T-cell (primary cell): Measurements from ENCODE around the gene TRIM23. TPM values are rescaled to one million over a fixed set of nuclear protein-coding genes. Genes with fewer than 3 reads are reported as not detected.

Experiments
- ATAC-seq, 4 experiments: fragments of 200-7000 bp in 3 of 4; fragments of 150-1000 bp in 1 of 4; cut with Tn5 transposase; replicated peaks in 1 of 4; 1 replicate in 3 of 4; 2 replicates in 1 of 4; pipeline ENCODE4 v1.10.0; 2021; ENCODE audit warnings: moderate library complexity in 3 of 4, mild to moderate bottlenecking in 2 of 4, moderate number of reproducible peaks in 1 of 4
- CTCF ChIA-PET, 2 donors: fragments of 300-600 bp; sonication (Branson Sonifier 250); formaldehyde crosslinking; loops; one replicate each; lab custom pipeline; 2022; ENCODE audit warnings: antibody characterized with exemption in 2 of 2; lab: Charles Lee
- POLR2A ChIA-PET, 2 donors: fragments of 300-600 bp; sonication (Branson Sonifier 250); formaldehyde crosslinking; loops; one replicate each; lab custom pipeline; 2022; ENCODE audit warnings: antibody characterized with exemption in 2 of 2; lab: Charles Lee
- DNase-seq, 35 experiments: peaks; one replicate each; pipeline versions ENCODE4 v3.0.0 to v3.0.0-alpha.2; 2013 to 2023
- H3K27ac ChIP-seq: one replicate; pipeline ENCODE4 v1.5.1; 2013; ENCODE audit warnings: low read length
- H3K27me3 ChIP-seq, 2 experiments: replicated peaks in 1 of 2; 1 replicate in 1 of 2; 2 replicates in 1 of 2; pipeline versions ENCODE4 v1.6.1 to v1.7.0; 2013; ENCODE audit warnings: low read length in 1 of 2, mixed read lengths in 1 of 2; ENCODE audit not compliant: control insufficient read depth in 2 of 2, insufficient read depth in 2 of 2; ENCODE audit errors: extremely low read depth in 1 of 2
- H3K36me3 ChIP-seq, 2 donors: 1 replicate in 1 of 2; 2 replicates in 1 of 2; pipeline versions ENCODE4 v1.6.1 to v1.7.0; 2013; ENCODE audit warnings: low read length in 1 of 2; ENCODE audit not compliant: control insufficient read depth in 2 of 2, insufficient read depth in 1 of 2; ENCODE audit errors: extremely low read depth in 1 of 2
- H3K4me1 ChIP-seq, 2 experiments: 1 replicate in 1 of 2; 2 replicates in 1 of 2; pipeline versions ENCODE4 v1.6.1 to v1.7.0; 2013; ENCODE audit warnings: low read length in 2 of 2, mixed read lengths in 1 of 2; ENCODE audit not compliant: insufficient read depth in 2 of 2, control insufficient read depth in 1 of 2; ENCODE audit errors: extremely low read depth in 1 of 2
- H3K4me3 ChIP-seq, 2 donors: 1 replicate in 1 of 2; 2 replicates in 1 of 2; pipeline versions ENCODE4 v1.5.1 to v1.7.0; 2013; ENCODE audit warnings: mild to moderate bottlenecking in 2 of 2, low read length in 1 of 2, moderate library complexity in 1 of 2; ENCODE audit not compliant: control insufficient read depth in 1 of 2; ENCODE audit errors: extremely low read depth in 1 of 2
- H3K9me3 ChIP-seq: 2 replicates; pipeline ENCODE4 v1.7.0; 2013
- H3K27ac Mint-ChIP-seq, 2 donors: one replicate each; pipeline ENCODE4 v1.8.0; 2020 to 2021; ENCODE audit warnings: mild to moderate bottlenecking in 2 of 2, mixed read lengths in 2 of 2
- H3K27me3 Mint-ChIP-seq, 2 donors: one replicate each; pipeline ENCODE4 v1.8.0; 2021 to 2022; ENCODE audit warnings: mixed read lengths in 2 of 2
- H3K36me3 Mint-ChIP-seq: one replicate; pipeline ENCODE4 v1.8.0; 2021; ENCODE audit warnings: mixed read lengths
- H3K4me1 Mint-ChIP-seq, 3 donors: one replicate each; pipeline ENCODE4 v1.8.0; 2020 to 2022; ENCODE audit warnings: mixed read lengths in 3 of 3, mild to moderate bottlenecking in 1 of 3
- H3K4me3 Mint-ChIP-seq, 3 donors: one replicate each; pipeline ENCODE4 v1.8.0; 2020 to 2022; ENCODE audit warnings: mild to moderate bottlenecking in 3 of 3, mixed read lengths in 3 of 3, moderate library complexity in 3 of 3
- H3K9me3 Mint-ChIP-seq, 3 donors: one replicate each; pipeline ENCODE4 v1.8.0; 2020 to 2022; ENCODE audit warnings: mixed read lengths in 3 of 3
- WGBS: methylation state at CpG from one replicate; pipeline ENCODE4 v1.1.5; 2013; ENCODE audit warnings: missing lambda C conversion rate; ENCODE audit not compliant: insufficient coverage; 5-methylcytosine and 5-hydroxymethylcytosine counted together
- total RNA-seq, 35 experiments: library from RNA in 6 of 35; stranded (reverse) in 6 of 35; fragments of 120-200 nt in 1 of 35; gene quantifications; one replicate each; pipeline versions ENCODE4 v1.2.1 to v1.2.4 and lab custom pipeline; 2013 to 2026

TRIM23 gene
- total RNA-seq, 5 donors from 2014 or later (not counting 1 experiment from before 2014, with no cell fraction given) = 17.5 to 23.2 (median 20.7) TPM

DNA sequence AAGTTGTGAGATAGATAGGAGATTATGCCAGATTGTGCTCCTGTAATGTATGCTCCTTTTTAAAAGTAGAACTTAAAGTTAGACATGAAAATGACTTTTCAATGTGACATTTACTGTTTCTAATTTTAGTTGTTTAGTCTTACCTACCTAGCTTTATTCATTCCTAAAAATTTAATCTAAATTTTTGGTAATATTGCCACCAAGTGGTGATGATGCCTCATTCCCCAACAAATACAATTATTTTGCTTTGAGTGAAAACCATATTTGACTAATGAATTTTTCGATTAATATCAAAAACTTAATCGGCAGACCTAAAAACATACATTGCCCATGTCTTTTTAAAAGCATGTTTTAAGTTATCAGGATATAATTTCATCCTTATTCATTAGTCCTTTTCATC is 35.4 kb downstream of the TRIM23 start:
- no peak overlapping the region for H3K4me3 ChIP-seq
- H3K27me3 ChIP-seq = no peaks in the 10 kb centered on the region
- ChIA-PET CTCF (interaction anchor here in 1 of 2 donors (0.5 to 0.6 kb wide), 2 partner anchors 1272 to 1295 kb away, joined by 3 read pairs; no protein-coding TSS in a partner anchor), POLR2A (interaction anchor here in 1 of 2 donors (0.6 kb wide), 1 partner anchor 36 kb away, joined by 3 read pairs; the partner anchor contains the start of gene TRIM23)
- H3K4me1 Mint-ChIP-seq = no peaks in the 10 kb centered on the region
- H3K4me3 Mint-ChIP-seq = no peak overlapping the region
- DNase-seq (no peak), ATAC-seq (no peak)
- H3K27ac ChIP-seq = no peak overlapping the region
- WGBS = no CpG with 5 or more reads among the region's 2 CpGs
- H3K4me1 ChIP-seq = no peaks in the 10 kb centered on the region
- H3K27ac Mint-ChIP-seq = no peak overlapping the region
- no peaks in the 10 kb centered on the region for H3K9me3 ChIP-seq
- peaks cover 30% of the 10 kb centered on the region for H3K36me3 Mint-ChIP-seq
- H3K36me3 ChIP-seq = peaks cover 0 to 68% of the 10 kb centered on the region in 2 donors
- H3K27me3 Mint-ChIP-seq = no peaks in the 10 kb centered on the region
- H3K9me3 Mint-ChIP-seq = no peaks in the 10 kb centered on the region

DNA sequence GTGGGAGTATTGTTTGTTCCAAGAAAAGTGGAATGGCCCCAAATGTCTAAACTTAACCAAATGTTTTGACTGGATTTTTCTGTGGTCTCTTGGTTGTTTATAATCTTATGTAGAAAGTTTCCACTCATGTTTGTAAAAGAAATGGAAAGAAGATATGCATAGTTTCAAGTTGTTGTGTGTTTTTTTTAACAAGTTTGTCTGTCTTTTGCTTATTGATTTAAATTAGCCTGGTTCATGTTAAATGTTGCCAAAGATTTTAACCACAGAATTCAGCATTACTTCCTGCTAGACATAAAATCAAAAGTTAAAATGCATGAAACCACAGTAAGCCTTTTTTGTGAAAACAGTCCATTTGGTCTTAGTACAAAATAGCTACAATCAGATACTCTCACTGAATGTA is 47.0 kb downstream of the TRIM23 start:
- peaks cover 47% of the 10 kb centered on the region for H3K36me3 Mint-ChIP-seq
- H3K27me3 ChIP-seq = no peaks in the 10 kb centered on the region
- H3K4me3 Mint-ChIP-seq = no peak overlapping the region
- H3K27ac Mint-ChIP-seq = peak overlapping the region in 1 of 2 donors; percentile 72
- H3K27ac ChIP-seq = no peak overlapping the region
- H3K4me1 ChIP-seq = no peaks in the 10 kb centered on the region
- H3K36me3 ChIP-seq = peaks cover 0 to 64% of the 10 kb centered on the region in 2 donors
- POLR2A ChIA-PET = no interaction called here
- peaks cover 21 to 44% (median 34%) of the 10 kb centered on the region in 3 donors for H3K4me1 Mint-ChIP-seq
- ATAC-seq (no peak), DNase-seq (no peak)
- no peaks in the 10 kb centered on the region for H3K9me3 Mint-ChIP-seq
- H3K27me3 Mint-ChIP-seq = no peaks in the 10 kb centered on the region
- H3K4me3 ChIP-seq = no peak overlapping the region
- CTCF ChIA-PET = no interaction called here
- H3K9me3 ChIP-seq = no peaks in the 10 kb centered on the region

DNA sequence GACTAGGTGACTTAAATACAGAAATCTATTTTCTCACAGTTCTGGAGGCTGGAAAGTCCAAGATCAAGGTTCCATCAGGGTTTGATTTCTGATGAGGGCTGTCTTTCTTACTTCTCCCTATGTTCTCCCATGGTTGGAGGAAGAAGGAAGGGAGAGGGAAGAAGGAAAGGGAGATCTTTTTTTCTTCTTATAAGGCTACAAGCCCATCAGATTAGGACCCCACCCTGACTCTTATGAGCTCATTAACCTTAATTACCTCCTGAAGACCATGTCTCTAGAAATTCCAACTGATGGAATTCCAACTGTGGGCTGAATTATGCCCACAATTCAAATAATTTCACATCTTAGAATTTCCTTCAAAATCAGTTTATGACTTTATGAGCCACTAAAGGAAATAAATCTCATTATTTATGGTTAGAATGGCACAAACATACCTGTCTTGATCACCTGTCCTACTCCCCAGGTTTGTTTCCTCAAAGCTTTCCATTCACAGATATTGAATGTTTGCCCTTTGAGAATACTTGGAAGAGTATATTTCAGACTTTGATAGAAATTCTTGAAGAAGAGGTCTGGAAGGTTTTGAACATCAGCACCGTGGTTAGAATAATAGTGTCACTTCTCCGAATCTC is 53.4 kb downstream of the TRIM23 start:
- CTCF ChIA-PET = no interaction called here

DNA sequence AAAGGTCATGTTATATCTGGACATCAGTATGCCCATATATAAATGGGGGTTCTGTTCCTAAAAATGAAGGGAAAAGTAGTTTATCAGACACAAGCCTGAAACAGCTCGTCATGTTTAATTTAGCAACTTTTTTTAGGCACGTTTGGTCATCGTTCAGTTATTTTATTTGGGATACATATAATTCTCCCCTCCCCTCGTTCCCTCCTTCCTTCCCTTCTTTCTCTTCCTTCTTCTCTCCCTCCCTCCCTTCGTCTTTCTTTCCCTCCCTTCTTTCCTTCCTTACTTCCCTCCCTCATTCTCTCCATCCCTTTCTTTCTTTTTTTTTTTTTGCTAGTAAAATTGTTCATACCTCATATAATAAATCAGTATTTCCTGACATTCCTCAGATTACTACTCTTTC is 57.6 kb downstream of the TRIM23 start:
- H3K27ac ChIP-seq = no peak overlapping the region
- Mint-ChIP-seq H3K4me1 (peaks cover 52 to 60% (median 60%) of the 10 kb centered on the region in 3 donors), H3K27ac (no peak overlapping the region), H3K4me3 (no peak overlapping the region), H3K27me3 (no peaks in the 10 kb centered on the region), H3K36me3 (peaks cover 20% of the 10 kb centered on the region), H3K9me3 (no peaks in the 10 kb centered on the region)
- POLR2A ChIA-PET = interaction anchor here in 1 of 2 donors (0.6 kb wide), 1 partner anchor 83 kb away, joined by 3 read pairs; no protein-coding TSS in a partner anchor
- WGBS = 90% methylated on average over 5 of the region's 5 CpGs
- ATAC-seq (no peak), DNase-seq (no peak)
- H3K4me1 ChIP-seq = peaks cover 16 to 19% of the 10 kb centered on the region in 2 experiments
- CTCF ChIA-PET = interaction anchor here in 1 of 2 donors (0.6 to 0.8 kb wide), 2 partner anchors 10 to 71 kb away, joined by 3 read pairs; no protein-coding TSS in a partner anchor
- no peaks in the 10 kb centered on the region for H3K27me3 ChIP-seq
- H3K9me3 ChIP-seq = no peaks in the 10 kb centered on the region
- H3K36me3 ChIP-seq = peaks cover 4 to 11% of the 10 kb centered on the region in 2 donors
- H3K4me3 ChIP-seq = no peak overlapping the region

More for the DNA sequence above, 53.4 kb downstream of the TRIM23 start:
- H3K27ac ChIP-seq = no peak overlapping the region
- no peaks in the 10 kb centered on the region for H3K27me3 ChIP-seq
- Mint-ChIP-seq H3K4me1 (peaks cover 28 to 64% (median 47%) of the 10 kb centered on the region in 3 donors), H3K36me3 (peaks cover 46% of the 10 kb centered on the region), H3K4me3 (no peak overlapping the region), H3K27me3 (no peaks in the 10 kb centered on the region), H3K27ac (no peak overlapping the region), H3K9me3 (no peaks in the 10 kb centered on the region)
- H3K4me3 ChIP-seq = no peak overlapping the region
- whole genome bisulfite sequencing = 100% methylated on average over 2 of the region's 2 CpGs
- POLR2A ChIA-PET = no interaction called here
- H3K4me1 ChIP-seq = peaks cover 0 to 3% of the 10 kb centered on the region in 2 experiments
- no peak for DNase-seq
- no peak for ATAC-seq
- H3K36me3 ChIP-seq = peaks cover 0 to 41% of the 10 kb centered on the region in 2 donors
- no peaks in the 10 kb centered on the region for H3K9me3 ChIP-seq

DNA sequence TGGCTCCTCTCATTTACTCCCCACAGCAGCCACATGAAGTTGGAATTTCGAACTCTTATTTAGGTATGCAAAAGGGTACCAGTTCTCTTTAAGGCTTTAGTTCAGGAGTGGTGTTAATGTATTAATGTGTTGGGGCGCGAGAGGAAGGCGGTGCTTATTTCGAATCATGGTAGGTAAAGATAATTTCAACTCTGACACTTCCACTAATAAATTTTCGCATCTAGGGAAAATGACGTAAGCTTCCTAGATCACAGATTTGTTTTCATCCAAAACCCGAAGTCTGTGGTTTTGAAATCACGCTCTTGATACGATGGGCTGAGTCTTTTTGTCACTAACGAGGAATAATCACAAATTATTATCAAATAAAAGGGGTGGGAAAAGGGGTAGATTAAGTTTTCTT is 60.4 kb downstream of the TRIM23 start:
- Histone ChIP-seq H3K36me3 (peaks cover 4% of the 10 kb centered on the region in 2 donors), H3K27ac (peak overlapping the region; percentile 97), H3K4me1 (peaks cover 16 to 20% of the 10 kb centered on the region in 2 experiments), H3K27me3 (no peaks in the 10 kb centered on the region), H3K4me3 (peak overlapping the region; percentile 96 to 99), H3K9me3 (no peaks in the 10 kb centered on the region)
- no peaks in the 10 kb centered on the region for H3K27me3 Mint-ChIP-seq
- DNase-seq = peak in 4 of 35 experiments; percentile 2 to 34 (median 10)
- POLR2A ChIA-PET = interaction anchor here (0.7 to 1.6 kb wide), 8 partner anchors 11 to 1654 kb away, joined by 3 to 14 read pairs (median 6); partner anchors contain the start of genes ADAMTS6 (in 1 of the 2), CWC27 (in 1 of the 2), SREK1IP1 (in 1 of the 2) and TRIM23 (in 1 of the 2)
- H3K9me3 Mint-ChIP-seq = no peaks in the 10 kb centered on the region
- peaks cover 59 to 69% (median 60%) of the 10 kb centered on the region in 3 donors for H3K4me1 Mint-ChIP-seq
- CTCF ChIA-PET = interaction anchor here (0.5 to 4.4 kb wide), 6 partner anchors 10 to 752 kb away, joined by 3 to 16 read pairs (median 6); no protein-coding TSS in a partner anchor
- peak overlapping the region; percentile 95 to 98 (median 96) for H3K4me3 Mint-ChIP-seq
- WGBS = no CpG with 5 or more reads among the region's 11 CpGs
- peaks cover 13% of the 10 kb centered on the region for H3K36me3 Mint-ChIP-seq
- ATAC-seq = no peak
- H3K27ac Mint-ChIP-seq = peak overlapping the region; percentile 97 to 99
